H1 (cell line): ENCODE measurements around the gene CCNI. TPM values are rescaled to one million over a fixed set of nuclear protein-coding genes. Genes with fewer than 3 reads are reported as not detected.

Experiments used
- ASH2L ChIP-seq: fragments of 200-600, 300-600 bp; sonication (generic); IDR thresholded peaks from one replicate; pipeline ENCODE4 v1.7.1; 2017; ENCODE audit warnings: low read length
- BACH1 ChIP-seq: IDR thresholded peaks from 2 replicates; pipeline ENCODE4 v1.6.1; 2012; ENCODE audit warnings: low read length, improper control_type of control experiment
- BRCA1 ChIP-seq: IDR thresholded peaks from 2 replicates; pipeline ENCODE4 v1.6.1; 2012; ENCODE audit warnings: low read depth, low read length, improper control_type of control experiment
- CBX5 ChIP-seq: fragments of 300-800, 300-1000 bp; sonication (generic); IDR thresholded peaks from 2 replicates; pipeline ENCODE4 v1.7.1; 2016; ENCODE audit warnings: antibody characterized with exemption, low read length, low read depth
- CHD1 ChIP-seq: IDR thresholded peaks from 2 replicates; pipeline ENCODE4 v1.6.1; 2012; ENCODE audit warnings: low read depth, low read length, improper control_type of control experiment
- CHD2 ChIP-seq: IDR thresholded peaks from 2 replicates; pipeline ENCODE4 v1.6.1; 2012; ENCODE audit warnings: low read length, improper control_type of control experiment
- CTBP2 ChIP-seq: IDR thresholded peaks from 2 replicates; pipeline ENCODE4 v1.7.0; 2011; ENCODE audit warnings: borderline replicate concordance, mild to moderate bottlenecking, moderate library complexity, mixed read lengths, low read length; ENCODE audit not compliant: insufficient read depth, insufficient read length
- EGR1 ChIP-seq: IDR thresholded peaks from 2 replicates; pipeline ENCODE4 v1.6.1; 2011; ENCODE audit warnings: low read depth, low read length, borderline replicate concordance
- HDAC2 ChIP-seq, 2 experiments: fragments of 300-600 bp in 1 of 2; sonication (generic) in 1 of 2; IDR thresholded peaks; 2 replicates each; pipeline ENCODE4 v1.6.1; 2011 to 2012; ENCODE audit warnings: low read depth in 2 of 2, low read length in 2 of 2, mild to moderate bottlenecking in 2 of 2, moderate library complexity in 2 of 2, borderline replicate concordance in 1 of 2, inconsistent platforms in 1 of 2
- JUN ChIP-seq: IDR thresholded peaks from 2 replicates; pipeline ENCODE4 v1.6.1; 2011; ENCODE audit warnings: low read depth, mild to moderate bottlenecking, improper control_type of control experiment, low read length
- JUND ChIP-seq: IDR thresholded peaks from 2 replicates; pipeline ENCODE4 v1.6.1; 2011; ENCODE audit warnings: mild to moderate bottlenecking, improper control_type of control experiment, low read length
- KDM5A ChIP-seq: fragments of 200-600 bp; IDR thresholded peaks from 2 replicates; pipeline ENCODE4 v1.7.1; 2012; ENCODE audit warnings: mild to moderate bottlenecking, low read length, inconsistent platforms, mixed read lengths
- NRF1 ChIP-seq: IDR thresholded peaks from 2 replicates; pipeline ENCODE4 v1.6.1; 2011; ENCODE audit warnings: mild to moderate bottlenecking, low read depth, low read length, improper control_type of control experiment
- PHF8 ChIP-seq: fragments of 200-600 bp; sonication (generic); conservative IDR thresholded peaks from 2 replicates; pipeline ENCODE4 v1.7.1; 2012; ENCODE audit warnings: low read depth, mild to moderate bottlenecking, inconsistent platforms, low read length, moderate library complexity
- POLR2AphosphoS5 ChIP-seq: IDR thresholded peaks from 2 replicates; pipeline ENCODE4 v1.6.1; 2011; ENCODE audit warnings: low read depth, low read length
- RBBP5 ChIP-seq: IDR thresholded peaks from 2 replicates; pipeline ENCODE4 v1.7.1; 2012; ENCODE audit warnings: low read depth, mild to moderate bottlenecking, inconsistent platforms, low read length, moderate library complexity, borderline replicate concordance
- RXRA ChIP-seq: IDR thresholded peaks from 2 replicates; pipeline ENCODE4 v1.6.1; 2011; ENCODE audit warnings: low read depth, mild to moderate bottlenecking, low read length, moderate library complexity; ENCODE audit not compliant: insufficient read depth
- SIN3A ChIP-seq, 2 experiments: IDR thresholded peaks in 1 of 2; conservative IDR thresholded peaks in 1 of 2; 2 replicates each; pipeline ENCODE4 v1.6.1; 2011 to 2012; ENCODE audit warnings: low read length in 2 of 2, improper control_type of control experiment in 1 of 2, low read depth in 1 of 2, mild to moderate bottlenecking in 1 of 2
- SIX5 ChIP-seq: IDR thresholded peaks from 2 replicates; pipeline ENCODE4 v1.6.1; 2011; ENCODE audit warnings: mild to moderate bottlenecking, low read depth, low read length
- SP1 ChIP-seq: IDR thresholded peaks from 2 replicates; pipeline ENCODE4 v1.6.1; 2011; ENCODE audit warnings: low read depth, low read length
- SP2 ChIP-seq: IDR thresholded peaks from 2 replicates; pipeline ENCODE4 v1.6.1; 2012; ENCODE audit warnings: mild to moderate bottlenecking, low read length, inconsistent platforms
- TBP ChIP-seq: IDR thresholded peaks from 2 replicates; pipeline ENCODE4 v1.6.1; 2011; ENCODE audit warnings: low read depth, low read length, improper control_type of control experiment
- TCF12 ChIP-seq: IDR thresholded peaks from 2 replicates; pipeline ENCODE4 v1.6.1; 2011; ENCODE audit warnings: low read depth, mild to moderate bottlenecking, low read length
- YY1 ChIP-seq: IDR thresholded peaks from 2 replicates; pipeline ENCODE4 v1.6.1; 2011; ENCODE audit warnings: low read depth, mild to moderate bottlenecking, low read length
- polyA plus RNA-seq, 7 experiments: library from polyadenylated mRNA; depleted of rRNA in 3 of 7; stranded (reverse) in 5 of 7; unstranded in 2 of 7; fragments of >200 nt in 5 of 7; fragments of 200-250 nt in 2 of 7; gene quantifications; 1 replicate in 5 of 7; 2 replicates in 1 of 7; 4 replicates in 1 of 7; pipeline versions ENCODE4 v1.2.1 to v1.2.3, GENCODE V29; 2011 to 2013; ENCODE audit warnings: missing spikeins in 2 of 7, mixed read lengths in 2 of 7
- total RNA-seq: library from RNA; stranded (reverse); fragmentation: NEBNext Ultra II Directional; extraction: Animal tissue kit (Norgen Biotek cat#: 25700); gene quantifications from 2 replicates; pipeline ENCODE4 v1.2.1, GENCODE V29; 2021
- TF ChIP-seq, protein P1 (sequence below): IDR thresholded peaks from 2 replicates; pipeline ENCODE4 v1.6.1; 2012; ENCODE audit warnings: inconsistent platforms

The CCNI gene
- total and polyA plus RNA-seq, 2 of the 8 experiments (the other 6 are each of a cell fraction or from before 2014, with no cell fraction given), result 97.8 to 234 TPM

DNA sequence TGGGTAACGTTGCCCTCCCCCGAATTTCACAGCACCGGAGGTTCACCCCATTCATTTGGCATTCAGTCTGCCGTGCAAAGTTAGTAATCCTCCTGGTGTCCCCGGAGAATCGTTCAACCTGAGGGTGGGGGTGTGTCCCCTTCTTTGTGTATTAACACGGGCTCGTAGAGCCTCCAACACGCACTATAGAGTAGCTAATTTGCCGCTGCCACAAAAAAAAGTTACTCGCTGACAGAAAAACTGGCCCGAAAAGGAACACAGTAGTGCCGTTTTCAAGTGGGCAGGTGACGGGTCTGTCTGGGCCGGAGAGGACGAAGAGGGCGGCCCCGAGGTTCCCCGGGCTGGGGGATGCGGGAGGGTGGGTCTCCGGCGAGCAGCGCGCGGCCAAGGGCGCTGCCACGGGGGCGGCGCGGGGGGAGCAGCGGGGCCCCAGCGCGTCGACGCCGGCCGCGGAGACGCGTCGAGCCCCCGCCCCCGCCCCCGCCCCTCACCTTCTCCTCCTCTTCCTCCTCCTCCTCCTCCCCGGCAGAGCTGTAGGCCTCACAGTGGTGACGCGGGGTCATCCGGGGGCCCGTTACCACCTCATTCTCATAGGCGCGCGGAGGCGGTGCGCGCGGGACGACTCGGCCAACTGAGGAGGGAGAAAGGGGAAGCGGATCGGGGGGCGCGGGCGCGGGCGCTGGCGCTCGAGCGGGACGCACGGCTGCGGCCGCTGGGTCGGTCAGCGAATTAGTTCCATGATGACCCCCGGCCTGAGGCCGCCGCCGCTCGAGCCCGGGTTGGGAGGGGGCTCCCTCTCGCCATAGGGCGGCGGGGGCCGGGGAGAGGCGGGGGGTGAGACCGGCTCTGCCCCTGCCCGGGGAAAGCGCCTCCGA is 571 bp downstream of the CCNI start (continued):
- TF ChIP-seq PHF8 (0 out of 2 replicates have a peak, but pooled peaks have one; percentile 69), JUND (no peak), KDM5A (no peak), BRCA1 (no peak), RBBP5 (no peak; the same call in 1 of the 2 replicates), POLR2AphosphoS5 (no peak; the same call in 1 of the 2 replicates), ASH2L (no peak), NRF1 (no peak), HDAC2 (IDR thresholded peaks at IDR 0.05; ENCODE audit: borderline replicate concordance in 1 of 2, low read depth in 2 of 2, low read length in 2 of 2) (no peak), CTBP2 (no peak), TBP (0 out of 2 replicates have a peak, but pooled peaks have one; percentile 13), JUN (no peak), EGR1 (no peak), CHD2 (no peak), SIX5 (no peak), CBX5 (no peak), SP2 (no peak), SP1 (no peak), YY1 (no peak), BACH1 (no peak), TCF12 (no peak), SIN3A (conservative IDR thresholded peaks at IDR 0.05 in 1 of 2, IDR thresholded peaks at IDR 0.05 in 1 of 2; ENCODE audit: low read depth in 1 of 2, low read length in 2 of 2) (peak in 1 of 2 experiments; percentile 10; a peak in 2 of 4 replicates), RXRA (no peak), CHD1 (no peak)
- TF ChIP-seq, protein P1, sequence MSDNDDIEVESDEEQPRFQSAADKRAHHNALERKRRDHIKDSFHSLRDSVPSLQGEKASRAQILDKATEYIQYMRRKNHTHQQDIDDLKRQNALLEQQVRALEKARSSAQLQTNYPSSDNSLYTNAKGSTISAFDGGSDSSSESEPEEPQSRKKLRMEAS, result no peak
